Measurements from ENCODE around the gene POC1B. TPM values are rescaled to one million over a fixed set of nuclear protein-coding genes. Genes with fewer than 3 reads are reported as not detected.

The POC1B gene
- polyA plus RNA-seq, 1 donor (not counting 4 experiments of a cell fraction or from before 2014, with no cell fraction given) = 16.4 TPM

DNA sequence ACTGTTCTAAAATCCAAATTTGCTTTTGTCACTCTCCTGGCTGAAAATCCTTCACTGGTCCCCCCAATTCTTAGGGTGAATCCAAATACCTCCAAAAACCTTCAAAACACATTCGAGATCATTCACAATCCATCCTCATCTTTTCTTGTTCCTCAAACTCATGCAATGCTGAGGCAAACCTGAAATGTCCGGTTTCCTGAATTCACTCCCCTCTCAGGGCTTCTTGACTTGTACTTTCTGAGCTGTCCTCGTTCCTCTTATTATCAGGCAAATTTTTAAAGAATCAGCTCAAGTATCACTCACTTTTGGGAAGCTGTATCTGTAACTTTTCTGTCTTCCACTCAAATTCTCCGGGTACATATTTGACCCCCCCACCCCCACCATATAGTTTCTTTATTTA, 88.6 kb downstream of the POC1B start:
- H3K4me1 ChIP-seq (ENCODE audit: control insufficient read depth, extremely low read depth, insufficient read depth, low read length) = peaks cover 7% of the 10 kb centered on the region
- no peaks in the 10 kb centered on the region for H3K36me3 ChIP-seq (ENCODE audit: control insufficient read depth in 2 of 2, extremely low read depth in 1 of 2, insufficient read depth in 2 of 2, low read length in 2 of 2)
- no peaks in the 10 kb centered on the region for H3K9me3 ChIP-seq (ENCODE audit: control insufficient read depth, low read depth, low read length)
- no peaks in the 10 kb centered on the region for H3K79me2 ChIP-seq (ENCODE audit: control insufficient read depth, insufficient read depth, low read length)
- H3K9me1 ChIP-seq (ENCODE audit: control insufficient read depth, extremely low read depth, insufficient read depth, low read length) = no peaks in the 10 kb centered on the region
- H3K27ac ChIP-seq (ENCODE audit: control insufficient read depth, insufficient read depth, low read length) = no peak overlapping the region
- no peak overlapping the region for H3K4me3 ChIP-seq (ENCODE audit: control insufficient read depth in 2 of 3, extremely low read depth in 1 of 3, insufficient read depth in 2 of 3, low read depth in 1 of 3, low read length in 3 of 3)
- no peaks in the 10 kb centered on the region for H3K27me3 ChIP-seq (ENCODE audit: control insufficient read depth, extremely low read depth, insufficient read depth, low read length)
- H3K9ac ChIP-seq (ENCODE audit: control insufficient read depth, extremely low read depth, insufficient read depth, low read length) = no peak overlapping the region
- no peak overlapping the region for H3K4me2 ChIP-seq (ENCODE audit: control insufficient read depth, extremely low read depth, insufficient read depth, low read depth, low read length)
- no peak for FAIRE-seq
- H2AFZ ChIP-seq (ENCODE audit: control insufficient read depth, low read length) = no peak overlapping the region
- TF ChIP-seq EZH2 (IDR thresholded peaks at IDR 0.05; ENCODE audit: low read length) (no peak), CTCF (optimal IDR thresholded peaks at IDR 0.05 in 1 of 3, IDR thresholded peaks at IDR 0.05 in 1 of 3, conservative IDR thresholded peaks at IDR 0.05 in 1 of 3; ENCODE audit: extremely low read depth in 1 of 3, insufficient read depth in 2 of 3, low read length in 3 of 3) (no peak)
- no peak for DNase-seq (ENCODE audit: low read depth, low spot score)
- dilution Hi-C loops (cut with MboI; ENCODE audit: extremely low pct_ligation_motif_present, low sequenced_read_pairs) = no loop called here
- no peaks in the 10 kb centered on the region for H4K20me1 ChIP-seq (ENCODE audit: control insufficient read depth, extremely low read depth, insufficient read depth, low read length)

- H3K4me3 ChIP-seq (ENCODE audit: control insufficient read depth in 2 of 3, extremely low read depth in 1 of 3, insufficient read depth in 2 of 3, low read depth in 1 of 3, low read length in 3 of 3) = no peak overlapping the region
- dilution Hi-C loops (cut with MboI; ENCODE audit: extremely low pct_ligation_motif_present, low sequenced_read_pairs) = no loop called here
- no peak for FAIRE-seq
- no peak overlapping the region for H3K27ac ChIP-seq (ENCODE audit: control insufficient read depth, insufficient read depth, low read length)
- peaks cover 7% of the 10 kb centered on the region for H3K4me1 ChIP-seq (ENCODE audit: control insufficient read depth, extremely low read depth, insufficient read depth, low read length)
- no peaks in the 10 kb centered on the region for H4K20me1 ChIP-seq (ENCODE audit: control insufficient read depth, extremely low read depth, insufficient read depth, low read length)
- H3K4me2 ChIP-seq (ENCODE audit: control insufficient read depth, extremely low read depth, insufficient read depth, low read depth, low read length) = no peak overlapping the region
- H3K36me3 ChIP-seq (ENCODE audit: control insufficient read depth in 2 of 2, extremely low read depth in 1 of 2, insufficient read depth in 2 of 2, low read length in 2 of 2) = no peaks in the 10 kb centered on the region
- no peaks in the 10 kb centered on the region for H3K79me2 ChIP-seq (ENCODE audit: control insufficient read depth, insufficient read depth, low read length)
- no peak for TF ChIP-seq EZH2 (IDR thresholded peaks at IDR 0.05; ENCODE audit: low read length)
- TF ChIP-seq CTCF (optimal IDR thresholded peaks at IDR 0.05 in 1 of 3, IDR thresholded peaks at IDR 0.05 in 1 of 3, conservative IDR thresholded peaks at IDR 0.05 in 1 of 3; ENCODE audit: extremely low read depth in 1 of 3, insufficient read depth in 2 of 3, low read length in 3 of 3) = no peak
- no peak for DNase-seq (ENCODE audit: low read depth, low spot score)
- H3K9me1 ChIP-seq (ENCODE audit: control insufficient read depth, extremely low read depth, insufficient read depth, low read length) = no peaks in the 10 kb centered on the region
- H3K9me3 ChIP-seq (ENCODE audit: control insufficient read depth, low read depth, low read length) = no peaks in the 10 kb centered on the region
- H3K27me3 ChIP-seq (ENCODE audit: control insufficient read depth, extremely low read depth, insufficient read depth, low read length) = no peaks in the 10 kb centered on the region
- no peak overlapping the region for H2AFZ ChIP-seq (ENCODE audit: control insufficient read depth, low read length)
- no peak overlapping the region for H3K9ac ChIP-seq (ENCODE audit: control insufficient read depth, extremely low read depth, insufficient read depth, low read length)
Observed at GRCh38 chr12:89436062-89436461, 89.8 kb downstream of the POC1B start.

All from keratinocyte (primary cell).